ENCODE data around the gene POLR2F.

- no peak for TF ChIP-seq CTCF (IDR thresholded peaks at IDR 0.05; ENCODE audit: low read depth, low read length, poor library complexity, severe bottlenecking)
- TF ChIP-seq EZH2phosphoT487 (IDR thresholded peaks at IDR 0.05; ENCODE audit: borderline replicate concordance, low read length) = no peak
These were observed 15.2 kb downstream of the POLR2F start for GRCh38 chr22:37968452-37969251.

All from DOHH2 (cell line).